Fibroblast of skin of abdomen (primary cell): ENCODE data around the gene RCL1.

Experiments
- DNase-seq: peaks from one replicate; pipeline ENCODE4 v3.0.0-alpha.2; 2013

RCL1 gene

DNA sequence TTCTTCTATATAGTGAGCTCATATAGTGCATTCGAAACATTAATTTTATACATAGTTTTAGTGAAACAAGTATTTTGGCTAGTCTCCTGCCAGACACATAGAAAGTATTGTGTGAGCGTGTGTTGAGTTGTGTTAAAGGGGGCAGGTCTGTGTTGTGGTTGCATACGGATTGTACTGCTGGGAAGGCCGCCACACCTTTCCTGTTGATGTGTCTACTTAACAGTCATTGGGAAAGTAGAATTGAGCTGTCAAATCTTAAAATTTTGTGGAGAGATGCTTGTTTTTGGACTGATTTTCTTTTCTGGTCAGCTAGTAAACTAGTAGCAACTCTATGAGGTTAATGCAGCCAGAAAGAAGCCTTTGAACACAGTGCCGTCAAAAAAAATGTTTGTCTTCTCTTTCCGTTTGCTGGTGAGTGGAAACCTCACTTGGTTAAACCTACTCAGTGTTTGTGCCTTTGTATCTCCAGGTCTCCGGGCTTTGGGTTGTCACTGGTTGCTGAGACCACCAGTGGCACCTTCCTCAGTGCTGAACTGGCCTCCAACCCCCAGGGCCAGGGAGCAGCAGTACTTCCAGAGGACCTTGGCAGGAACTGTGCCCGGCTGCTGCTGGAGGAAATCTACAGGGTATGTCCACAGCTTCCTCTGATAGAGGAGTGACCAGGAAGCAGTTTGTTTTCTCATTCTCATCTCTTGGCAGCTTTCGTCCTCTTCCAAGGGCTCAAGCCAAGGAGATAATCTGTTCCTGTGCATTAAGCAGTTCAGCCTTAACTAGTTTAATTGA, 51.5 kb downstream of the RCL1 start:
- no peak for DNase-seq

DNA sequence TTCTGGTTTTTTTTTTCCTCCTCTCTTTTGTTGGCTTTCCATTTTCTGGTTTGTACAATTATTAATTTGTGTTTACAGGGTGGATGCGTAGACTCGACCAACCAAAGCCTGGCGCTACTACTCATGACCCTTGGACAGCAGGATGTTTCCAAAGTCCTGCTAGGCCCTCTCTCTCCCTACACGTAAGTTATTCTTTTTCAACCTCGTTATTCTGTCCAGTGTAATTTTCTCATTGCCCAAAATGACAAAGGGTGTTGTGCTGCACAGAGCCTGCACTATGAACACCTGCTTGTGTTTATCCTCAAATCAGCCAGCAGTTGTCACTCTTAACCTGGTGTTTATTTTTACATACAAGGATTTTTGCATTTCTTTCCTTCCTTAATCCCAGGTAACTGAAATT, 56.6 kb downstream of the RCL1 start:
- DNase-seq, result no peak

DNA sequence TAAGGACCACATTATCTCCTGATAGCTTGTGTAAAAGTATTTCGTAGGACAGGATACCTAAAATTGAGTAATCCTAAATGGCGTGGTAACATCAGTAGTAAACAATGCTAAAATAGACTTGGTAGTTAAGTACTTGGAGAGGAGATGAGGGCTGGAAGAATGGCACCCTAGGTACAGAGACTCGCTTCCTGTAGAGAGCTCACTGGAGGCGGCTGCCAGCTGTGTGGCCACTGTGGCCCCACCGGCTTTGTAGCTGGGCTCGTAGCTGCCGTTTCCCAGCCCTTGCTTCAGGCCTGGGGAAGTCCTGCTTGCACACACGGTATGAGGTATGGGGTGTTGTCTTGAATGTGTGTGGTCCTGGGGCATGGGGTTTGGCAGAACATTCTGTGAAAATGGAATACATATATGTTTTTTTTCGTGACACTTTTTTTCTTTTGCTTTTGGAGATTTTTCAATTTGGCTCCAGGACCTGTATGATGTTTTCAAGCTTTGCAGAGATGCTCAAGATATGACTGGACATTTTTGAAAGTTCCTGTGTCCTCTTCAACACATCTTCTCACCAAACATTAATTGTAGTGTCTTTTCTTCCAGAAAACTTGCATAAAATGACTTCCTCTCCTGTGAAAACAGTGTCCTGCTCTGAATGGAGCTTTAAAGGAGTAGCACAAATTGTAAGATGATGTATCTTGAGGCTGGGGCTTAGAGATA, 58.0 kb downstream of the RCL1 start:
- DNase-seq, result no peak

DNA sequence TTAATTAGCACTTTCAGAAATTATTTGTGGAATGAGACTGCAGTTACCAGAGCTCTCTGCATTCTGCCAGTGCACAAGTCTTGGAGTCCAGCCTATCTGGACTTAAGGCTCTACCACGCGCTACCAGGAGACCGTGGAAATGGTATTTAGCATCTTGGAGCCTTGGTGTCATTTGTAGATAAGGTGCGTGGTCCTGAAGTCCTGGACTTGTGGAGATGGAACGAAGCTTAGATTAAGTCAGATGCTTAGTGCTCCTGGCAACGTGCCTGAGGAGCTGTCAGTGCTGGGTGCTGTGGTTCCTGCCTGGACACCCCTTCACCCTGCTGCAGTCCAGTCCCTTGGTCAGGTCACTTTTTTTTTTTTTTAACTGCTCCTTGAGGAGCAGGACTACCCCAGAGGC, 59.7 kb downstream of the RCL1 start:
- DNase-seq, result no peak

DNA sequence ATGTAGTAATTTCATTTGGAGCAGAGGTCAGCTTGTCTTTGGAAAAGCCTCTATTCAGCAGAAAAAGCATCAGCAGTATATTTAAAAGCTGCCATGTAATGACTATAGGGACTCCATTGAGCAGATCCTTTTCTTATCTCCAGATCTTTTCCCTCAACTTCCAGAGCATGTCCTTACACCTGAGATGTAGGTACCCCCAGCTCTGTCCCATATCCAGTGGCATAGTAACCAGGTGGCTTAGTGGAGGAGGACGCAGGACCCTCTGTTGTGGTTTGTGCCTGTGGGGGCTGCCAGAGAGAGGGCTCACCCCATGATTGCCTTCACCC, 61.5 kb downstream of the RCL1 start:
- DNase-seq, result no peak

DNA sequence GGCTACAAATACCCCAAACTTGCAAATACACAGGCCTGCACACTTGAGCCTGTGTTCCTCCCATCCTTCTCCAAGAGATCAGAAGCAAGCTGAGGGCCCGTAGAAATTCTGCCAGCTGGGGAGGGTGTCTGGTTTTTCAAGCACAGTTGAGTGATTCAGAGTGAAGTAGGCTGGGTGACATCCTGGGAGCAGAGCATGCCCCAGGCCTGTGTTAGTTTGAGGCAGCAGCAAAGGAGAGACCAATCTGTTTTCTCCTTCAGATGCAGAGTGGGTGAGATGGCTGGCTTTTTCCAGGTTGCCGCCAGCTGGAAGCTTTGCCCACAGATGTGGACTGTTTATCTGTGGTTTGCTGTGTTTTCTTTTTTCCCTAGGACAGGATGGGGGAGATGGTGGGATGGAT, 63.1 kb downstream of the RCL1 start:
- DNase-seq, result peak; percentile 56

DNA sequence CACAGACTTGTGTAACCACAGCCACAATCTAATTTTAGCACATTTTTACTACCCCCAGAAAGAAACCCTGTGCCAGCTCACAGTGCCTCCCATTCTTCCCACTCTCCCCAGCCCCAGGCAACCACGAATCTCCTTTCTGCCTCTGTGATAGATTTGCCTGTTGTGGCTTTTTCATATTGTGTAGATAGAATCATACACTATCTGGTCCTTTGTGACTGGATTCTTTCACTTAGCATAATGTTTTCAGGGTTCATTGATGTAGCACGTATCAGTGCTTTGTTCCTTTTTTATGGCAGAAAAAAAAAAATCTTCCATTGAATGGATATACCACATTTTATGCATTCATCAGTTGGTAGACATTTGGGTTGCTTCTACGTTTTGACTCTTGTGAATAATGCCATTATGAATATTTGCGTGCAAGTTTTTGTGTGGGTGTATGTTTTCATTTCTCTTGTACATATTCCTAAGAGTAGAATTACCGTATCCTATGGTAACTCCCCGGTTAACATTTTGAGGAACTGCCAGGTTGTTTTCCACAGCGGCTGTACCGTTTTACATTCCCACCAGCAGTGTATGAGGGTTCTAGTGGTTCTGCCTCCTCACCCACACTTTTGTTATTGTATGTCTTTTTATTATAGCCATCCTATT, 64.5 kb downstream of the RCL1 start:
- no peak for DNase-seq

DNA sequence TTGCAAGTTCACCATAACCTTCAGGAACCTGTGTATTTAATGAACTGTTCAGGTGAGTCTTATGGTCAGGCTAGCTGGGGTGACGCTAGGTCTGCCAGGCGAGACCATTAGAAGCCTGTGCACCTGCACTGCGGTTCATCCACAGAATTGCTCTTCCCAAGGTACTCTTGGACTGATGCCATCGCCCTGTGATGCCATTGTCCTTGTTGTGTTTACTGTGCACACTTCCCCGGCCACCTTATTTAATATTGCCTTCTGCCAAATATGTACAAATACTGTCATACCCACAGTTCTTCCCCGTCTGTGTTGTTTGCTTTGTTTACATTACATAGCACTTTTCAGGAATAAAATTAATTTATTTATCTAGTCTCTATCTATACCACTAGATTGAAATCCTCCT, 66.3 kb downstream of the RCL1 start:
- no peak for DNase-seq

DNA sequence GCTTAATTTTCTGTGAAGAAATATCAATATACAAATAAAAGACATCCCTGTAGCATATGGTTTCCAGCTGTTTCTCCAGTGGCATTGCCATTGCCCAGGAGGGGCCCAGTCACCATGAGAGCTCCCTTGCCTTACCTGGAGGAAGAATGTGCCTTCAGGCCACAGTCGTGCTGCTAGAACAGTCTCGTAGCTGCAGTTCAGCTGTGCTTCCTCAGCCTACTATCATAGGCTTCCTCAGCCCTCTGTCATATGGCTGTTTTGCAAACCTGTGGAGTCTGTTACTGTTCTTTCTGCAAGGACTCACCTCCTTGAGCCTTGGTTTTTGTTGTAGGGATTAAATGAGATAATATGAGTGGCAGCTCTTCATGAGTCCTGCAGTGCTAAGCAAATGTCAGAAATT, 67.6 kb downstream of the RCL1 start:
- no peak for DNase-seq

DNA sequence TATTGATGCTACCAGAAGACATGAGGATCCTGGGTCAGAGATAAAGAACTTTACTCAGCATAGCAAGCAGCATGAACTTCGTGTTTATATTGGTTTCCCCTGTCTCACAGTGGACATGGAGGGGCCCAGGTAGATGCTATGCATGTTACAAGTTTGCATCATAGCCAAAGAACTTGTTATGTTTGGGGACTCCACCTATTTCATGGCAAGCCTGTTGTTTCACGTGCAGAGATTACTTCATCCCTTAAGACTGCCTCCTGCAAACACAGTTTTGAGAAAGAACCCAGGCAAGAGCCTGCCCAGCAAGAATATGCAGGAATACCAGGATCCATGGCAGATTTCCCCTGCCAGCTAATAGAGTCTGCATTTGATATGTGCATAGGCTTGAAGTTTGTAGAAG, 68.4 kb downstream of the RCL1 start:
- no peak for DNase-seq

DNA sequence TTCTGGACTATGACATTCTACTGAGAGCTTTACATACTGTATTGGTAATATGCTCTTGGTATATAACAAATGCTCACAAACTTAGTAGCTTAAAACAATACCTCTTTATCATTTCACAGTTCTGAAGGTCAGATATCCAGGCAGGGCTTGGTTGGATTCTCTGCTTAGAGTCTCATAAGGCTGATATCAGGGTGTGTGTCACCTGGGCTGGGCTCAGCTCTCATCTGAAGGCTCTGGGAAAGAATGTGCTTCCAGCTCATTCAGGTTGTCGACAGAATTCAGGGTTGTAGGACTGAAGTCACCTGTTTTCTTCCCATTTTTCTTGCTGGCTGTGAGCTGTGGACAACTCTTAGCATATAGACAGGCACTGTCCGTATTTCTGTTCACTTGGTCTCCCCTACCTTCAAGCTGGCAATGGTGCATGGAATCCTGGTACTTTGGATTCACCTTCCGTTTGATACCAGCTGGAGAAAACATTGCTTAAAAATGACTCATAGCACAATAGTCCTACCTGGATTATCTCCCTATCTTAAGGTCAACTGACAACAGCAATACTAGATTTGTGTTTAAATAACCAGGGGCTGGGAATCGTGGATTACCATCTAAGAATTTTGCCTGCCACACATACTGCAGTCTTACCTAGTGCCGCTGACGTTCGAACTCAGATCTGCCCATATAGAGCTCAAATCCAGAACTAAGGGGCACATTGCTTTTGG, 69.2 kb downstream of the RCL1 start:
- DNase-seq, result no peak

DNA sequence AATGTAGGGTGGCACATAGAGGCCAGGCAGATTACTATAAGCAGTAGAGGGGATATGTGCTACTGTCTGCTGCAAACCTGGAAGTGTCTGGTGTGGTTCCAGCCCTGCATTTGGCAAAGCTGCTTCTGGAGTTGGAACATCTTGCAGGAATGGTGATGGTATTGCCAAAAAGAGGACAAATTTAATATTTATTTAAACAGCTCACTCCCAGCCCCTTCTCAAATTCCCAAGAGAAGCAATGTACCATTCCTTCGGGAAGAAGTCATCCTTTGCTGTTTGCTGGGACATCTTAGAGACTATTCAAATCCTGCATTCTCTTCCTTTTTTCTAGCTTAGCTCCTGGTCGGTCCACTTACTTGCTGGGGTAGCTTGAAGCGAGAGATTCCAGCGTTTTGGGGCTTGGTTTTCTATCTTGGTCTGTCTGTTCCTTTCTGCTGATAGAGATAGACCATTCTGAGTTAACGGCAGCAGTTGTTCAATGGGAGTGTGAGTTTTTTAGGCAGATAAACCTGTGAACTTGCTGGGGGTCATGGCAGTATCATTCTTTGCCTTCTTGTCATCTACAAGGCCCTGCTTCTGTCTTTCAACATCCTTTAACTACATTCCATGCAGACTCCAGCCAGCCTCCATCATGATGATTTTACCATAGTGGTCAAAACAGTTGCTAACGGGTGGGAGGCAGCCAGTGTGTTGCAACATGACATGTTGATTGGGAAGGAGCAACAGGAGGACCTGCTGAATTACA, 69.9 kb downstream of the RCL1 start:
- peak; percentile 49 for DNase-seq

DNA sequence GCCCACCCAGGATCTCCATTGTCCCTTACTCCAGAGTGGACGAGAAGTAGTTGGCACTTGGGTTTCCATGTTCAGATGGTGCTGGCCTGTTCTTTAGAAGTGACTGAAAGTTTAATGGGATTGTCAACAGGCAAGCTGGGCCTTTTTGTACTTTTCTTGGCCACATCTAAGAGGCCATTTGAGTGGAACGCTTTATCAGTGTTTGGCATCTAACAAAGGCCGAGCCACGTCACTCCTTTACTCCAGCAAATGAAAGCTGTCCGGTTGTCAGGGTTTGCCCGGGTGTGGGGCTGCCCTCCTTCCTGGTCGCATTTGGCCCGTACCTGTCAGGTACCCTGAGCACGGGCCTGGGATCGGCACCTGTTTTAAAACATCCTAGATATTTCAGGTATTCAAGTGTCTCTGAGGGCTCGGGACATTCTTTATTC, 71.5 kb downstream of the RCL1 start:
- no peak for DNase-seq

DNA sequence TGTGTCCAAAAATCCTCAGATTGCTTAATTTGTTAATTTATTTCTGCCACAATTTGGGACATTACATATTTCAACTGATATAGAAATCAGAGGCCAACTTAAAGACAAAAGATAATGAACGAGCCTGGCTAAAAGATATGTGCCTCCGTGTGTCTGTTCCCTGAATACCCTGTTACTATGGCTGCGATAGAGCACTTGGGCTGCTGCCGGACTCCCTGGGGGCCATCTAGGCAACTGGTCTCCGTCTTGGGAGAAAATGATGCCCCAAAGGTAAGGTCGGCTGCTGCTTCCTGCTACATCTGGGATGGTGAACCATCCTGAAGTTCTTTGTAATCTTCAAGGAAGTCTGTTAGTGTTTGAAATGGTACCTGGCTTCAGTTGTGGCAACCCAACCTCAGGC, 72.0 kb downstream of the RCL1 start:
- DNase-seq, result no peak

DNA sequence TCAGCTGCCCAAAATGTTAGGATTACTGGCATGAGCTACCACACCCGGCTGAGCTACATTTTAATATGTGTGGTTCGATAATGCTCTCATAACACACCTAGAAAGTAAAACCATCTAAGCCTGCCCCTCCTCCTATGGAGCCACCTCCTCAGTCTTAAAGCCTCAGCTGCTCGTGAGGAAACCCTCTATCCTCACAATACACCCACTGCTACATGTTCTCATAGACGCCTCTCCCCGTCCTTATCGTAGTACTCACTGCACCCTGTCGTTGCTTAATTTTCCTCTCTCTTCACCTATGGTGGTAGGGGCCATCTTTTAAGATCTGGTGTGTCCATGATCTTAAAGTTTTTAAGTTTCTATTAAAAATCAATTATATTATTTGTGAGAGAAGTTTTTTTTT, 72.9 kb downstream of the RCL1 start:
- no peak for DNase-seq

DNA sequence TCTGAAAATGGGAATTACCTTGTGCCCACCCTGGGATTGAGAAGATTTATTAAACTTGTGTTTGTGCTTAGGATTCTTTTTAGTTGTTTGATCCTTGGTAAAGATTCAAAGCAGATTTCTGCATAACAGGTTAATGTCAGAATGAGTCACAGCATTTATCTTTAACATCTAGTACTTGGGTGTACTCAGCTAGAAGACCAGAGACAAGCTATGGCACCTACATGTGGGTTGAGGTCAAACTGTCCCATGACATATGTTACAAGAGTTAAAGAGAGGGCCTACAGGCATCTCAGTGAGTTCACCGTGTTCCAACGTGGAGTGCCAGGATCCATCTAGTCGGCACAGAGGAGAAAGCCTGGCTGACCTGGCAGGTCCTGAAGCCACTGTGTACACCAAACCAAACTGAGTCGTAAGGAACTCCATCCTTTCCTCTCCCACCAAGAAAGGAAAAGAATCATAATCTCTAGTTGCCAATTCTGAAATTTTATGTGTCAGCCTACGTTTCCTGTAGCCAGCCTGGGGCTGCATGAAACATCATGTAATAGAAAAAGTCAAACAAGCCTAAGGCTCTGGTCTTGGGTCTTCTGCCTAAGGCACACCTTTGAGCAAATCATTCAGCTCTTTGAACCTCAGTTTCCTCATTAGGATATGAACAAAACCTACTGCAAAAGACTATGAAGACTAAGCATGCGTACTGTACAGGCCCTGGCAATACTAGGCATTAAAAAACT, 73.7 kb downstream of the RCL1 start:
- DNase-seq, result no peak

DNA sequence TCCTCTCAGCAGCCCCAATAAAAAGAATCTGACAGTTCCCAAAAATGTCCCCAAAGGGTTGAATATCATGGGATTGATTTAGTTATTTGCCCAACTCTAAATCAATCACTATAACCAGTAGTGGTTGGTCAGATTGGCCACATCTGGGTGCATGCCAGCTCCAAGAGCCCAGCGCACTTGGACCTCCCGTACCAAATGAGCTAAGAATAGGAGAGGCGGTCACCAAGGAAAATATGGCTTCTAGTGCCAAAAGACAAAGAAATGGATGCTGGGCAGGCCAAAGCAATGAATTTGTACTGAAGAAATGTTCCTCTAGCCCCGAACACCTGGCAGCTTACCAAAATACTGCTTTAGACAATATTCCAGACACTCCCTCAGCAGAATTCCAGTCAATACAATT, 80.3 kb downstream of the RCL1 start:
- DNase-seq, result no peak

DNA sequence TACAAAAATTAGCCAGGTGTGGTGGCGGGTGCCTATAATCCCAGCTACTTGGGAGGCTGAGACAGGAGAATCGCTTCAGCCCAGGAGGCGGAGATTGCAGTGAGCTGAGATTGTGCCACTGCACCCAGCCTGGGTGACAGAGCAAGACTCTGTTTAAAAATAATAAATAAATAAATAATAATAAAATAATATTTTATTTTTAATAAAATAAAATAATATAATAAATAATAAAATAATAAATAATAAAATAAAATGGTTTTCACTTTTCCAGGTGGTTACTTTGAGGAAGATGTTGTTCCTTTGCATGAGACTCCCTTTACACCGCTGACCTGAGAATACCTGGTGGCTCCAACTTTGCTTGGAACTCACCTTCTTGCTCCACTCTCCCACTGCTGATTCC, 82.8 kb downstream of the RCL1 start:
- DNase-seq, result no peak

DNA sequence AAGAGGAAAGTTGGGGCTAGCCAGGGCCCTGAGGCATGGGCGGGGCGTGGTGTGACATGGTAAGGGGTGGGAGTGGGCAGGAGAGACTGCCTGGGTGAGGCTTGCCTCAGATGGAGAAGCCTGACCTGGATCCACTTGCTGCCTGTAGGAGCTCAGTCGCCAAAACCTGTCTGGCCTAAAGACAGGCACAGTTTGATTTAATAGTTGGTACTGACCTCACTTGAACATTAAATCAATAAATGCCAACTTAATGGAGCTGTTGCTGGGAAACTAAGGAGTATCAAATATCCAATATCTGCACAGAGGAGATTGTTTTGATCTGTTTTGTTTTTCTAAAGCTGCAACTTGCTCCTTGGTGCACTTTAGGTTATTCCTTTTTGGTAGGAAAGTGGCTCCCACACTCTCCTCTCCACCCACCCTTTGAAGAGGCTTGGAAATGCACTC, 86.4 kb downstream of the RCL1 start:
- no peak for DNase-seq

DNA sequence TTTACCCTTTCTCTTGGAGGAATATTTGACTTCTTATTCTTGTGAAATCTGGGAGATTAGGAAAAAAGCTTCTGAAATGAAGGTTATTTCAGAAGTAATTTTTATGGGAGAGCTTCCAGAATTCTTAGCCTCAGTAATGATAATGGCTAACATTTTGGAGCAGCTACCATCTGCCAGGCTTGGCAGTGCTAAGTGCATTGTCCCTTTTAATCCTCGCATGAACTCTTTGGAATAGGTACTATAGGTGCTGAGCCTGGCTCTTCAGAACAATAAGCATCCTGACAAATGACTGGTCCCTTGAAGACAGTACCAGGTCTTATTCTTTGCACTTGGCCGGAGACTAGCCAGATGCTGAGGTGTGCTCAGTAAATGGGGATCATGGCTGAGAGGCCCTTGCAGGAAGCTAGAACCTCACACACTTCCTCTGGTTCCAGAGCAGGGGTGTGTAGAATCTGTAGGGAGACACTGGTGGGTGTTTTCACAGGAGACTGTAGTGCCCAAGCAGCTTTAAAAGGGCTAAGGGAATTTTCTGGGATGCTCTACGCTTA, 90.7 kb downstream of the RCL1 start:
- DNase-seq, result no peak

DNA sequence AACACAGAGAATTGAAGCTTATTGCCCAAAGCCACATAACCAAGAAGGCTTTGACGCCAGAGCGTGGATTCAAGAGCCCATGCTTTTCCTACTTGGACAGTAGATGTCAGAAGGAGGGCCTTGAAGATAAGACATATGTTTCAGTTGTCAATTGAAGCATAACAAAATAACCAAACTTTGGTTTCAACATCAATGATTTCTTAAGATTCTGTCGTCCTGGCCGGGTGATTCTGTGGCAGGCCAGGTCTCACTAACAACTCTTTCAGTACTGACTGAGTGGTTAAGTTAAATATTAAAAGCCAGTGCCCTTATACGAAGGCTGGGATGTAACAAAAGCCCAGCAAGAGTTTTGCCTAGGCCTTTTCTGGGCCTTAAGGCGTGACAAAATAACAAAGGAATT, 94.0 kb downstream of the RCL1 start:
- DNase-seq, result no peak

DNA sequence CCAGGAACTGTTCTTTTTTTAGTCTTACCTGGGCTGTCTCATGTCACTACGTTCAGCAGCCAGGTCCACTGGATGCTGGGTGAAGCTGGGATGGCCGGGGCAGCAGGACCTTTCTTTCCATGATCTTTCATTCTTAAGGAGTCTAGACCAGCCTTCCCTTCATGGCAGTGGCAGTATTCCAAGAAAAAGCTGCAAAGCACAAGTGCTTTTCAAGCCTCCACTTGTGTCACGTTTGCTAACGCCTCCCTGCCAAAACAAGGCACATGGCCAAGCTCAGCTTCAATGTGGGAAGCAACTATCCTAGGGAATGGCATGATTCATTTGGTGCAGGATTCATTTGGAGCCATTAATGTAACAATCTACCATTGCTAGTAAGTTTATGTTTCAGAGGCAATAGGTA, 94.8 kb downstream of the RCL1 start:
- DNase-seq, result peak; percentile 68
